Stomach (tissue), 4 donors: ENCODE data around the gene CAMK2B.

Source experiments
- CTCF ChIP-seq, 7 experiments: fragments of 450-650 bp in 4 of 7; fragments of 200-600 bp in 3 of 7; sonication (generic) in 3 of 7; IDR thresholded peaks; one replicate each; pipeline ENCODE4 v1.5.1; 2016 to 2019; ENCODE audit warnings: antibody characterized with exemption in 7 of 7, control low read depth in 2 of 7, mild to moderate bottlenecking in 1 of 7
- EP300 ChIP-seq: sonication (generic); formaldehyde crosslinking; IDR thresholded peaks from one replicate; pipeline ENCODE4 v1.6.1; 2017; ENCODE audit warnings: antibody characterized with exemption
- POLR2A ChIP-seq, 4 donors: fragments of 450-650 bp; IDR thresholded peaks; one replicate each; pipeline ENCODE4 v1.6.1; 2016; ENCODE audit warnings: antibody characterized with exemption in 4 of 4, control low read depth in 2 of 4, mild to moderate bottlenecking in 1 of 4, moderate library complexity in 1 of 4

GRCh38 chr7:44284216-44284615 lies 41.2 kb downstream of the CAMK2B start:
- TF ChIP-seq CTCF (IDR thresholded peaks at IDR 0.05) = no peak
- no peak for TF ChIP-seq POLR2A (IDR thresholded peaks at IDR 0.05)
- TF ChIP-seq EP300 = no peak
